ENCODE data around the gene DENND2C.

Gene DENND2C

DNA sequence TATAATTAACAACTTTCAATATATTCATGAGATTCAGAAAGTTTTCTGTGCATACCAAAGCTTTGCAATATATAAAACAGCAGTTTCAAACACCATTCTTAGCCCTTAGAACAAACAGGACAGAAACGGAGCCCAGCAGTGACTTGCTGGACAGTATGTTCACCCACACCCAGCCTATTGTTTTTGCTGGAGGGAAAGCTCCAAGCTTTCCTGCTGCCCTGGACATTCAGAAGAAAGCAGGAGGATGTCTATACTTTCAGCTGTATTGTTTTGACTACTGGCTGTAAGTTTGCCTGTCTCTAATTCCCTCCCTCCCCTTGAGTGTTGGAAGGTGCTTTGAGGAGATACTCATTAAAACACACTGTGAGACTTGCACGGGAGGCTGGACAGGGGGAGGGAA is 9.6 kb downstream of the DENND2C start:
- H3K9me2 ChIP-seq (replicated peaks; ENCODE audit: control insufficient read depth, low read length) = no peaks in the 10 kb centered on the region
- H3K4me2 ChIP-seq (ENCODE audit: low read length) = no peak overlapping the region
- H3K4me1 ChIP-seq (ENCODE audit: control insufficient read depth, low read length) = no peaks in the 10 kb centered on the region
- TF ChIP-seq, protein P1, sequence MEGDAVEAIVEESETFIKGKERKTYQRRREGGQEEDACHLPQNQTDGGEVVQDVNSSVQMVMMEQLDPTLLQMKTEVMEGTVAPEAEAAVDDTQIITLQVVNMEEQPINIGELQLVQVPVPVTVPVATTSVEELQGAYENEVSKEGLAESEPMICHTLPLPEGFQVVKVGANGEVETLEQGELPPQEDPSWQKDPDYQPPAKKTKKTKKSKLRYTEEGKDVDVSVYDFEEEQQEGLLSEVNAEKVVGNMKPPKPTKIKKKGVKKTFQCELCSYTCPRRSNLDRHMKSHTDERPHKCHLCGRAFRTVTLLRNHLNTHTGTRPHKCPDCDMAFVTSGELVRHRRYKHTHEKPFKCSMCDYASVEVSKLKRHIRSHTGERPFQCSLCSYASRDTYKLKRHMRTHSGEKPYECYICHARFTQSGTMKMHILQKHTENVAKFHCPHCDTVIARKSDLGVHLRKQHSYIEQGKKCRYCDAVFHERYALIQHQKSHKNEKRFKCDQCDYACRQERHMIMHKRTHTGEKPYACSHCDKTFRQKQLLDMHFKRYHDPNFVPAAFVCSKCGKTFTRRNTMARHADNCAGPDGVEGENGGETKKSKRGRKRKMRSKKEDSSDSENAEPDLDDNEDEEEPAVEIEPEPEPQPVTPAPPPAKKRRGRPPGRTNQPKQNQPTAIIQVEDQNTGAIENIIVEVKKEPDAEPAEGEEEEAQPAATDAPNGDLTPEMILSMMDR (IDR thresholded peaks at IDR 0.05; ENCODE audit: low read depth, low read length, poor library complexity, severe bottlenecking) = no peak
- no peak for TF ChIP-seq EZH2phosphoT487 (IDR thresholded peaks at IDR 0.05; ENCODE audit: borderline replicate concordance, low read length)
- H3K36me3 ChIP-seq (ENCODE audit: control insufficient read depth, low read length) = no peaks in the 10 kb centered on the region
- no peaks in the 10 kb centered on the region for H4K20me1 ChIP-seq (ENCODE audit: control insufficient read depth, insufficient read depth, low read depth, low read length)
- H3K79me2 ChIP-seq (ENCODE audit: control insufficient read depth, low read length) = no peaks in the 10 kb centered on the region
- H3K9me3 ChIP-seq (ENCODE audit: control insufficient read depth, insufficient read depth, low read length) = no peaks in the 10 kb centered on the region
- no peak overlapping the region for H3K4me3 ChIP-seq (ENCODE audit: low read length)
- H3F3A ChIP-seq (ENCODE audit: control insufficient read depth, insufficient read depth) = no peaks in the 10 kb centered on the region
- peaks cover 3% of the 10 kb centered on the region; the same call in 1 of the 2 replicates for H3K27me3 ChIP-seq (ENCODE audit: control insufficient read depth, low read length)
- H3K27ac ChIP-seq (ENCODE audit: low read depth, low read length) = no peak overlapping the region

DNA sequence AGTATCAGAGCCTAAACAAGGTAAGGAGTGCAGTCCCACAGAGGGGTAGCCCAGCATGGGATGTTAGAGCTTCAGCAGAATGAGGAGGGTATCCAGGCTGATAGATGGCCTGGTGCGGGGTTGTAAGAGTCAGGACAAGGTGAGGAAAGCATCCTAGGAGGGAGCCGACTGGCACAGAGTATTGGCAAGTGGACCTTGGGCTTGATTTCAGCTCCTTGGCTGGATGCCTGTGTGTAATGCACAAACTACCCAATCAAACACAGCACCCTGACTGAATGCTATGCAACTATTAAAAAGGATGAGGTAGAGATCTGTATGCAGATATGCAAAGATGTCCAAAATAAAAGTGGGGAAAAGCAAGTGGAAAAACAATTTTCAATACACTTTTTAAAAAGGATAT is 18.0 kb downstream of the DENND2C start:
- Histone ChIP-seq H3F3A (ENCODE audit: control insufficient read depth, insufficient read depth) (no peaks in the 10 kb centered on the region), H3K79me2 (ENCODE audit: control insufficient read depth, low read length) (no peaks in the 10 kb centered on the region), H3K27me3 (ENCODE audit: control insufficient read depth, low read length) (peaks cover 4% of the 10 kb centered on the region; the same call in 1 of the 2 replicates), H3K27ac (ENCODE audit: low read depth, low read length) (no peak overlapping the region), H3K4me3 (ENCODE audit: low read length) (no peak overlapping the region), H3K9me2 (replicated peaks; ENCODE audit: control insufficient read depth, low read length) (no peaks in the 10 kb centered on the region), H3K4me2 (ENCODE audit: low read length) (no peak overlapping the region), H3K9me3 (ENCODE audit: control insufficient read depth, insufficient read depth, low read length) (no peaks in the 10 kb centered on the region), H3K4me1 (ENCODE audit: control insufficient read depth, low read length) (no peaks in the 10 kb centered on the region), H3K36me3 (ENCODE audit: control insufficient read depth, low read length) (no peaks in the 10 kb centered on the region), H4K20me1 (ENCODE audit: control insufficient read depth, insufficient read depth, low read depth, low read length) (no peaks in the 10 kb centered on the region)
- TF ChIP-seq EZH2phosphoT487 (IDR thresholded peaks at IDR 0.05; ENCODE audit: borderline replicate concordance, low read length) = no peak
- TF ChIP-seq, protein P1 (IDR thresholded peaks at IDR 0.05; ENCODE audit: low read depth, low read length, poor library complexity, severe bottlenecking) = no peak

DNA sequence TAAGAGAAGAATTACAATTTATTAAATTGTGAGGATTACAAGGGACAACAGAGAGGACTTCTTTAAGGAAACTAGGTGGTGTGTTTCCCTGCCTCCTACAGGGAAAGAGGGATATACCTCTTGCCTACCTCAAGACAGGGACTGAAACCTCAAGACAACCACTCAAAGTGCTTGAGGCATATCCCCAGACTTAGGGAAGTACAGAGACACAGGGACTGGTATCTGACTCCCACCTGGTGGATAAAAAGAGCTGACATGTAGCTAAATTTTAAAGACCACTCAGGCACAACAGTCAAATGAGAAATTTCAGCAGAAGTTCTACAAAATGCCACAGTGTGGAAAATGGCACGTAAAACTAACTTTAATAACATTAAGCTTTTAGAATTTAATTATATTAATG is 21.3 kb downstream of the DENND2C start:
- Histone ChIP-seq H4K20me1 (ENCODE audit: control insufficient read depth, insufficient read depth, low read depth, low read length) (no peaks in the 10 kb centered on the region), H3K36me3 (ENCODE audit: control insufficient read depth, low read length) (no peaks in the 10 kb centered on the region), H3K9me3 (ENCODE audit: control insufficient read depth, insufficient read depth, low read length) (no peaks in the 10 kb centered on the region), H3K9me2 (replicated peaks; ENCODE audit: control insufficient read depth, low read length) (no peaks in the 10 kb centered on the region), H3K27ac (ENCODE audit: low read depth, low read length) (no peak overlapping the region), H3K4me3 (ENCODE audit: low read length) (no peak overlapping the region), H3K4me1 (ENCODE audit: control insufficient read depth, low read length) (no peaks in the 10 kb centered on the region), H3F3A (ENCODE audit: control insufficient read depth, insufficient read depth) (no peaks in the 10 kb centered on the region), H3K4me2 (ENCODE audit: low read length) (no peak overlapping the region), H3K27me3 (ENCODE audit: control insufficient read depth, low read length) (peaks cover 4% of the 10 kb centered on the region; the same call in 1 of the 2 replicates), H3K79me2 (ENCODE audit: control insufficient read depth, low read length) (no peaks in the 10 kb centered on the region)
- TF ChIP-seq EZH2phosphoT487 (IDR thresholded peaks at IDR 0.05; ENCODE audit: borderline replicate concordance, low read length) = no peak
- TF ChIP-seq, protein P1 (IDR thresholded peaks at IDR 0.05; ENCODE audit: low read depth, low read length, poor library complexity, severe bottlenecking) = no peak
